Measurements from ENCODE around the gene HOXA9.

DNA sequence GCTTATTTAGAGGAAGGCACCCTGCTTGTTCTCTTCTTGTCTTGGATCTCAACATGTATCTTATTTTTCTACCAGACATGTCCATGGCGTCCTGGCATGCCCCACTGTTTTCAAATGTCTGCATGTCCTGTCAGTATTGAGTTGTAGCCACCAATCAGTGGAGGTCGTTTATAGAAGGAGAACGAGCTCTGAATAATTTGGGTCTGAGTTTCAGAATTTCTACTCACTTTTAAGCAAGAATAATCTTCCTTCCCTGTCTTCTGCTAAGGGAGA is 37.5 kb upstream of the HOXA9 start:
- TF ChIP-seq, protein P1, sequence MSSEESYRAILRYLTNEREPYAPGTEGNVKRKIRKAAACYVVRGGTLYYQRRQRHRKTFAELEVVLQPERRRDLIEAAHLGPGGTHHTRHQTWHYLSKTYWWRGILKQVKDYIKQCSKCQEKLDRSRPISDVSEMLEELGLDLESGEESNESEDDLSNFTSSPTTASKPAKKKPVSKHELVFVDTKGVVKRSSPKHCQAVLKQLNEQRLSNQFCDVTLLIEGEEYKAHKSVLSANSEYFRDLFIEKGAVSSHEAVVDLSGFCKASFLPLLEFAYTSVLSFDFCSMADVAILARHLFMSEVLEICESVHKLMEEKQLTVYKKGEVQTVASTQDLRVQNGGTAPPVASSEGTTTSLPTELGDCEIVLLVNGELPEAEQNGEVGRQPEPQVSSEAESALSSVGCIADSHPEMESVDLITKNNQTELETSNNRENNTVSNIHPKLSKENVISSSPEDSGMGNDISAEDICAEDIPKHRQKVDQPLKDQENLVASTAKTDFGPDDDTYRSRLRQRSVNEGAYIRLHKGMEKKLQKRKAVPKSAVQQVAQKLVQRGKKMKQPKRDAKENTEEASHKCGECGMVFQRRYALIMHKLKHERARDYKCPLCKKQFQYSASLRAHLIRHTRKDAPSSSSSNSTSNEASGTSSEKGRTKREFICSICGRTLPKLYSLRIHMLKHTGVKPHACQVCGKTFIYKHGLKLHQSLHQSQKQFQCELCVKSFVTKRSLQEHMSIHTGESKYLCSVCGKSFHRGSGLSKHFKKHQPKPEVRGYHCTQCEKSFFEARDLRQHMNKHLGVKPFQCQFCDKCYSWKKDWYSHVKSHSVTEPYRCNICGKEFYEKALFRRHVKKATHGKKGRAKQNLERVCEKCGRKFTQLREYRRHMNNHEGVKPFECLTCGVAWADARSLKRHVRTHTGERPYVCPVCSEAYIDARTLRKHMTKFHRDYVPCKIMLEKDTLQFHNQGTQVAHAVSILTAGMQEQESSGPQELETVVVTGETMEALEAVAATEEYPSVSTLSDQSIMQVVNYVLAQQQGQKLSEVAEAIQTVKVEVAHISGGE (tag by site-specific recombination; conservative IDR thresholded peaks at IDR 0.05; ENCODE audit: low read depth) = no peak
- TF ChIP-seq, protein P2, sequence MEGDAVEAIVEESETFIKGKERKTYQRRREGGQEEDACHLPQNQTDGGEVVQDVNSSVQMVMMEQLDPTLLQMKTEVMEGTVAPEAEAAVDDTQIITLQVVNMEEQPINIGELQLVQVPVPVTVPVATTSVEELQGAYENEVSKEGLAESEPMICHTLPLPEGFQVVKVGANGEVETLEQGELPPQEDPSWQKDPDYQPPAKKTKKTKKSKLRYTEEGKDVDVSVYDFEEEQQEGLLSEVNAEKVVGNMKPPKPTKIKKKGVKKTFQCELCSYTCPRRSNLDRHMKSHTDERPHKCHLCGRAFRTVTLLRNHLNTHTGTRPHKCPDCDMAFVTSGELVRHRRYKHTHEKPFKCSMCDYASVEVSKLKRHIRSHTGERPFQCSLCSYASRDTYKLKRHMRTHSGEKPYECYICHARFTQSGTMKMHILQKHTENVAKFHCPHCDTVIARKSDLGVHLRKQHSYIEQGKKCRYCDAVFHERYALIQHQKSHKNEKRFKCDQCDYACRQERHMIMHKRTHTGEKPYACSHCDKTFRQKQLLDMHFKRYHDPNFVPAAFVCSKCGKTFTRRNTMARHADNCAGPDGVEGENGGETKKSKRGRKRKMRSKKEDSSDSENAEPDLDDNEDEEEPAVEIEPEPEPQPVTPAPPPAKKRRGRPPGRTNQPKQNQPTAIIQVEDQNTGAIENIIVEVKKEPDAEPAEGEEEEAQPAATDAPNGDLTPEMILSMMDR (tag by site-specific recombination; IDR thresholded peaks at IDR 0.05) = no peak
- TF ChIP-seq ZNF24 (tag by site-specific recombination; IDR thresholded peaks at IDR 0.05) (no peak), ZNF214 (tag by site-specific recombination; IDR thresholded peaks at IDR 0.05; ENCODE audit: borderline replicate concordance) (no peak), BCL11A (tag by site-specific recombination; IDR thresholded peaks at IDR 0.05; ENCODE audit: low read depth) (no peak), ZNF596 (tag by site-specific recombination; IDR thresholded peaks at IDR 0.05) (no peak), YY1 (tag by site-specific recombination; IDR thresholded peaks at IDR 0.05) (no peak), ZNF792 (tag by site-specific recombination; IDR thresholded peaks at IDR 0.05) (no peak), ZNF830 (tag by site-specific recombination; IDR thresholded peaks at IDR 0.05; ENCODE audit: low read depth) (no peak), ZNF664 (tag by site-specific recombination; IDR thresholded peaks at IDR 0.05) (no peak), FEZF1 (tag by site-specific recombination; IDR thresholded peaks at IDR 0.05) (no peak), ZNF776 (tag by site-specific recombination; IDR thresholded peaks at IDR 0.05; ENCODE audit: borderline replicate concordance) (no peak), ZNF623 (tag by site-specific recombination; IDR thresholded peaks at IDR 0.05) (no peak)
- TF ChIP-seq, protein P3, sequence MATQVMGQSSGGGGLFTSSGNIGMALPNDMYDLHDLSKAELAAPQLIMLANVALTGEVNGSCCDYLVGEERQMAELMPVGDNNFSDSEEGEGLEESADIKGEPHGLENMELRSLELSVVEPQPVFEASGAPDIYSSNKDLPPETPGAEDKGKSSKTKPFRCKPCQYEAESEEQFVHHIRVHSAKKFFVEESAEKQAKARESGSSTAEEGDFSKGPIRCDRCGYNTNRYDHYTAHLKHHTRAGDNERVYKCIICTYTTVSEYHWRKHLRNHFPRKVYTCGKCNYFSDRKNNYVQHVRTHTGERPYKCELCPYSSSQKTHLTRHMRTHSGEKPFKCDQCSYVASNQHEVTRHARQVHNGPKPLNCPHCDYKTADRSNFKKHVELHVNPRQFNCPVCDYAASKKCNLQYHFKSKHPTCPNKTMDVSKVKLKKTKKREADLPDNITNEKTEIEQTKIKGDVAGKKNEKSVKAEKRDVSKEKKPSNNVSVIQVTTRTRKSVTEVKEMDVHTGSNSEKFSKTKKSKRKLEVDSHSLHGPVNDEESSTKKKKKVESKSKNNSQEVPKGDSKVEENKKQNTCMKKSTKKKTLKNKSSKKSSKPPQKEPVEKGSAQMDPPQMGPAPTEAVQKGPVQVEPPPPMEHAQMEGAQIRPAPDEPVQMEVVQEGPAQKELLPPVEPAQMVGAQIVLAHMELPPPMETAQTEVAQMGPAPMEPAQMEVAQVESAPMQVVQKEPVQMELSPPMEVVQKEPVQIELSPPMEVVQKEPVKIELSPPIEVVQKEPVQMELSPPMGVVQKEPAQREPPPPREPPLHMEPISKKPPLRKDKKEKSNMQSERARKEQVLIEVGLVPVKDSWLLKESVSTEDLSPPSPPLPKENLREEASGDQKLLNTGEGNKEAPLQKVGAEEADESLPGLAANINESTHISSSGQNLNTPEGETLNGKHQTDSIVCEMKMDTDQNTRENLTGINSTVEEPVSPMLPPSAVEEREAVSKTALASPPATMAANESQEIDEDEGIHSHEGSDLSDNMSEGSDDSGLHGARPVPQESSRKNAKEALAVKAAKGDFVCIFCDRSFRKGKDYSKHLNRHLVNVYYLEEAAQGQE (tag by site-specific recombination; IDR thresholded peaks at IDR 0.05) = no peak
